MM.1S (cell line): Measurements from ENCODE around the gene UST.

Experiments used
- DNase-seq: peaks from one replicate; pipeline ENCODE4 v3.0.0-alpha.2; 2015
- H2AFZ ChIP-seq: fragments of 300-600 bp; sonication (generic); 2 replicates; pipeline ENCODE4 v1.6.0; 2016; ENCODE audit warnings: antibody characterized with exemption, low read length
- H3F3A ChIP-seq: fragments of 300-600 bp; sonication (generic); 2 replicates; pipeline ENCODE4 v1.6.1; 2016; ENCODE audit warnings: mild to moderate bottlenecking, antibody characterized with exemption, low read length, moderate library complexity, mixed read lengths; ENCODE audit not compliant: insufficient read depth
- H3K27ac ChIP-seq: fragments of 300-600 bp; sonication (generic); 2 replicates; pipeline ENCODE4 v1.5.1; 2016; ENCODE audit warnings: mild to moderate bottlenecking, low read length
- H3K27me3 ChIP-seq: fragments of 300-600 bp; sonication (generic); replicated peaks from 2 replicates; pipeline ENCODE4 v1.6.0; 2016; ENCODE audit warnings: low read length; ENCODE audit not compliant: insufficient read depth
- H3K36me3 ChIP-seq: fragments of 300-600 bp; sonication (generic); replicated peaks from 2 replicates; pipeline ENCODE4 v1.6.1; 2016; ENCODE audit warnings: mild to moderate bottlenecking, low read length, mixed read lengths; ENCODE audit not compliant: insufficient read depth
- H3K4me1 ChIP-seq: fragments of 300-600 bp; sonication (generic); 2 replicates; pipeline ENCODE4 v1.6.1; 2016; ENCODE audit warnings: low read length, mixed read lengths
- H3K4me2 ChIP-seq: fragments of 300-600 bp; sonication (generic); 2 replicates; pipeline ENCODE4 v1.6.0; 2016; ENCODE audit warnings: low read depth, low read length
- H3K4me3 ChIP-seq: fragments of 300-600 bp; sonication (generic); 2 replicates; pipeline ENCODE4 v1.5.1; 2016; ENCODE audit warnings: low read length, mixed read lengths
- H3K79me2 ChIP-seq: fragments of 300-600 bp; sonication (generic); 2 replicates; pipeline ENCODE4 v1.6.1; 2016; ENCODE audit warnings: mixed run types, low read length, mixed read lengths
- H3K9ac ChIP-seq: fragments of 300-600 bp; sonication (generic); 2 replicates; pipeline ENCODE4 v1.6.1; 2016; ENCODE audit warnings: low read length, mixed read lengths
- H3K9me2 ChIP-seq: fragments of 300-600 bp; sonication (generic); replicated peaks from 2 replicates; pipeline ENCODE4 v1.6.1; 2016; ENCODE audit warnings: mild to moderate bottlenecking, low read length, mixed read lengths; ENCODE audit not compliant: insufficient read depth
- H3K9me3 ChIP-seq: fragments of 300-600 bp; sonication (generic); replicated peaks from 2 replicates; pipeline ENCODE4 v1.6.1; 2016; ENCODE audit warnings: mild to moderate bottlenecking, low read length, mixed read lengths; ENCODE audit not compliant: insufficient read depth
- H4K20me1 ChIP-seq: fragments of 300-600 bp; sonication (generic); 2 replicates; pipeline ENCODE4 v1.6.1; 2016; ENCODE audit warnings: mild to moderate bottlenecking, low read length, moderate library complexity, mixed read lengths; ENCODE audit not compliant: insufficient read depth
- EZH2 ChIP-seq: fragments of 300-600 bp; sonication (generic); optimal IDR thresholded peaks from 2 replicates; pipeline ENCODE3; 2017; ENCODE audit warnings: low read depth, mild to moderate bottlenecking, antibody characterized with exemption, low read length, mixed read lengths
- EZH2phosphoT487 ChIP-seq: fragments of 300-600 bp; sonication (generic); IDR thresholded peaks from 2 replicates; pipeline ENCODE4 v1.6.1; 2018; ENCODE audit warnings: antibody characterized with exemption, low read length
- TF ChIP-seq, protein P1 (sequence below): fragments of 300-600 bp; sonication (generic); IDR thresholded peaks from 2 replicates; pipeline ENCODE4 v1.5.1; 2016; ENCODE audit warnings: antibody characterized with exemption, low read length, mixed read lengths

Gene UST

DNA sequence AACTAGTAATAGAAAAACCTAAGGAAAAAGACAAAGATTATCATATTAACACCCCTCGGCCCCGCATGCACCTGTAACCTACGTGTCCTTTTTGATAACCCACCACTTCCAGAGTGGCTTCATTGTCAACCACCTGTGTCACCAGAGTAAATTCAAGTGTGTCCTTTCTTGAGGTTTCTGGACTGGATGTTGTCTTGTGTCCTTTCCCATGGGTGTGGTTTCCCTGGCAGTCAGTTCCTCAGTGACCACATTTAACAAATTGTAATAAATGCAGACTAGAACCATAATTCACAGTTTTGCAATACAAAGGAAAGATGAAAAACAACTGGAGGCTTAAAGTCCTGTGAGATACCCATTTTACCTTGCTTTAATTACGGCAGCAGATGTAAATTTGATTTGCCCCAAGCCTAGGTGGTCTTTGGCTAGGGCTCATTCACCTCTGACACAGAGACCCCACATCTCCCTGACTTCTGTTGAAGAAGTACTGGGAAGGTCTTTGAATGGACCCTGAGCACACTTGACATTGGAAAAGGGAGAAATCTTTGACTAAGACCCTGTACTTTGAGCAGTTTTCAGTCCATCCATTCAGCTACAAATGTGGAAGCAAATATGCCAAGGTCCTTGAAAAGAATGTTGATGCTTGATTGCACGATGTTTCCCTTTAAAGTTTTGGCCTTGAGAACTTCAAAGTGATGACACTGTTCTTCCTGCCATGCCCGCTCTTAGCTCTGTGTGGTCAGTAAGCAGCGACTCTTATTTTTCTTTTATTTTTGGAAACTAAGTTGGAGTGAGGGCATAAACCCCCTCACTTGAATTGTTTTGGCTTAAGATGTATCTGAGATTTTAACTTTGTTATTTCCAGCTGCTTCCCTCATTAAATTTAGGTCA is 232.4 kb downstream of the UST start:
- H3K4me1 ChIP-seq: no peaks in the 10 kb centered on the region
- H3K4me3 ChIP-seq: no peak overlapping the region
- H3K9me2 ChIP-seq: no peaks in the 10 kb centered on the region
- H3K27me3 ChIP-seq: no peaks in the 10 kb centered on the region
- no peak overlapping the region for H3K27ac ChIP-seq
- H3F3A ChIP-seq: no peaks in the 10 kb centered on the region
- DNase-seq: no peak
- H3K79me2 ChIP-seq: no peaks in the 10 kb centered on the region
- no peaks in the 10 kb centered on the region for H3K36me3 ChIP-seq
- TF ChIP-seq, protein P1, sequence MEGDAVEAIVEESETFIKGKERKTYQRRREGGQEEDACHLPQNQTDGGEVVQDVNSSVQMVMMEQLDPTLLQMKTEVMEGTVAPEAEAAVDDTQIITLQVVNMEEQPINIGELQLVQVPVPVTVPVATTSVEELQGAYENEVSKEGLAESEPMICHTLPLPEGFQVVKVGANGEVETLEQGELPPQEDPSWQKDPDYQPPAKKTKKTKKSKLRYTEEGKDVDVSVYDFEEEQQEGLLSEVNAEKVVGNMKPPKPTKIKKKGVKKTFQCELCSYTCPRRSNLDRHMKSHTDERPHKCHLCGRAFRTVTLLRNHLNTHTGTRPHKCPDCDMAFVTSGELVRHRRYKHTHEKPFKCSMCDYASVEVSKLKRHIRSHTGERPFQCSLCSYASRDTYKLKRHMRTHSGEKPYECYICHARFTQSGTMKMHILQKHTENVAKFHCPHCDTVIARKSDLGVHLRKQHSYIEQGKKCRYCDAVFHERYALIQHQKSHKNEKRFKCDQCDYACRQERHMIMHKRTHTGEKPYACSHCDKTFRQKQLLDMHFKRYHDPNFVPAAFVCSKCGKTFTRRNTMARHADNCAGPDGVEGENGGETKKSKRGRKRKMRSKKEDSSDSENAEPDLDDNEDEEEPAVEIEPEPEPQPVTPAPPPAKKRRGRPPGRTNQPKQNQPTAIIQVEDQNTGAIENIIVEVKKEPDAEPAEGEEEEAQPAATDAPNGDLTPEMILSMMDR: no peak
- no peak for TF ChIP-seq EZH2
- no peak for TF ChIP-seq EZH2phosphoT487
- H3K9ac ChIP-seq: no peak overlapping the region
- no peak overlapping the region for H3K4me2 ChIP-seq
- H3K9me3 ChIP-seq: no peaks in the 10 kb centered on the region
- H4K20me1 ChIP-seq: no peaks in the 10 kb centered on the region
- no peak overlapping the region for H2AFZ ChIP-seq

DNA sequence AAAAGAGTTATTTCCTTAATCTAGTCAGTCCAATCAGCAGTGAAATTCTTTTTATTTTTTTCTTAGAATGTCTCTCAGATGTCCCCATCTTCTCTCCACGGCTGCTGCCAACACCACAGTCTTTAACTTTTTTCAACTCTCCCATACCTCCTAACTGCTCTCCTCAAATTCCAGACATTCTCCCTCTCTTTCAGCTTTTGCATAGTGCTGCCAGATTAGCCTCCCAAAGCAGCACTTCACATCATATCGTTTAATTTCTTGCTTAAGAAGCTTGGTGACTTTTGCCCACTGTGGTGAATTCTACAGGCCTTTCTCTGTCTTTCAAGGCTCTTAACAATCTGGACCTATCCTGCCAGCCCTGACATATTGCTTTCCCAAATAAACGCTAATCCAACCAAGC is 233.4 kb downstream of the UST start:
- TF ChIP-seq EZH2: no peak
- TF ChIP-seq, protein P1: no peak
- no peak for TF ChIP-seq EZH2phosphoT487
- H3K27ac ChIP-seq: no peak overlapping the region

DNA sequence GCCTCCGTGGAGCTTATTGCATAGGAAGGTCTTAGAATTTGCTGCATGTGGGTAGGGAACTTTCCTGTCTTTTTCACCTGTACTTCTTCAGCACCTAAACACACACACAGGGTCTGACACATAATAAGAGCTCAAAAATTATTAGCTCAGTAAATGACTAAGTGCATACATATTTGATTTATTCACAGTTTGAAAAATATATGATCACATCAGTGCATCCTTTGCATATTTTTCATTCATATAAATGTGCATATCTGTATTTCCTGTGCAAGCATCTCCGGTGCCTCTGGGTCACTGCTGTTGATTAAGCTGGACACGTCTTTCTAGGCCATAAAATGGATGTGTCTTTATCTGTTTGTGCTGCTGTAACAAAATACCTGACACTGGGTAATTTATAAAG is 234.7 kb downstream of the UST start:
- Histone ChIP-seq H3K36me3 (no peaks in the 10 kb centered on the region), H3K27ac (no peak overlapping the region), H4K20me1 (no peaks in the 10 kb centered on the region), H3F3A (no peaks in the 10 kb centered on the region), H3K9me2 (no peaks in the 10 kb centered on the region), H3K4me2 (no peak overlapping the region), H2AFZ (no peak overlapping the region), H3K9me3 (no peaks in the 10 kb centered on the region), H3K27me3 (no peaks in the 10 kb centered on the region), H3K79me2 (no peaks in the 10 kb centered on the region), H3K9ac (no peak overlapping the region), H3K4me1 (no peaks in the 10 kb centered on the region), H3K4me3 (no peak overlapping the region)
- no peak for TF ChIP-seq EZH2phosphoT487
- TF ChIP-seq, protein P1: no peak
- TF ChIP-seq EZH2: no peak
- no peak for DNase-seq

More for the DNA sequence above, 233.4 kb downstream of the UST start:
- H3K27me3 ChIP-seq: no peaks in the 10 kb centered on the region
- no peak overlapping the region for H3K4me3 ChIP-seq
- no peaks in the 10 kb centered on the region for H3K79me2 ChIP-seq
- H3K4me2 ChIP-seq: no peak overlapping the region
- H3K9ac ChIP-seq: no peak overlapping the region
- H3K9me2 ChIP-seq: no peaks in the 10 kb centered on the region
- H3K4me1 ChIP-seq: no peaks in the 10 kb centered on the region
- no peaks in the 10 kb centered on the region for H4K20me1 ChIP-seq
- no peaks in the 10 kb centered on the region for H3F3A ChIP-seq
- H2AFZ ChIP-seq: no peak overlapping the region
- no peaks in the 10 kb centered on the region for H3K36me3 ChIP-seq
- H3K9me3 ChIP-seq: no peaks in the 10 kb centered on the region
- no peak for DNase-seq
